Epithelial cell of proximal tubule (primary cell): Measurements from ENCODE around the gene SMPD4. TPM values are rescaled to one million over a fixed set of nuclear protein-coding genes. Genes with fewer than 3 reads are reported as not detected.
"Not testable (repeated sequence)": the region's sequence is repeated elsewhere in the genome, so short reads cannot be mapped to it uniquely, and the experiment has no call there.

Experiments used
- DNase-seq: peaks from one replicate; pipeline ENCODE4 v3.0.0-alpha.2; 2011; ENCODE audit warnings: low read depth
- H3K4me3 ChIP-seq: 2 replicates; pipeline ENCODE4 v1.5.1; 2011; ENCODE audit warnings: low read depth, mild to moderate bottlenecking, low read length
- CTCF ChIP-seq: conservative IDR thresholded peaks from 2 replicates; pipeline ENCODE4 v1.5.1; 2012; ENCODE audit warnings: low read depth, mild to moderate bottlenecking, low read length
- total RNA-seq: library from RNA; depleted of rRNA; stranded (reverse); fragments of >200 nt; gene quantifications from 2 replicates; pipeline ENCODE4 v1.2.3, GENCODE V29; 2015

SMPD4 gene
- total RNA-seq, 1 donor from 2014 or later = 62.2 TPM

- no peak for DNase-seq
- no peak for TF ChIP-seq CTCF
- H3K4me3 ChIP-seq = no peak overlapping the region
Measured at GRCh38 chr2:130156624-130157004, 24.8 kb downstream of the SMPD4 start.

GRCh38 chr2:130155956-130156623, 25.3 kb downstream of the SMPD4 start:
- DNase-seq = peak; percentile 1
- H3K4me3 ChIP-seq = not testable (repeated sequence)
- TF ChIP-seq CTCF = peak; percentile 59

GRCh38 chr2:130154773-130155765, 26.3 kb downstream of the SMPD4 start:
- H3K4me3 ChIP-seq = no peak overlapping the region
- TF ChIP-seq CTCF = no peak
- DNase-seq = no peak

- DNase-seq, H3K4me3 ChIP-seq: not testable (repeated sequence)
Measured at GRCh38 chr2:130154423-130154770, 27.0 kb downstream of the SMPD4 start.

- not testable (repeated sequence) for H3K4me3 ChIP-seq, DNase-seq
Measured at GRCh38 chr2:130153721-130154422, 27.5 kb downstream of the SMPD4 start.

GRCh38 chr2:130152816-130153595, 28.4 kb downstream of the SMPD4 start:
- H3K4me3 ChIP-seq = no peak overlapping the region
- TF ChIP-seq CTCF = no peak
- DNase-seq = no peak

- H3K4me3 ChIP-seq, DNase-seq: not testable (repeated sequence)
Measured at GRCh38 chr2:130152136-130152815, 29.1 kb downstream of the SMPD4 start.

- H3K4me3 ChIP-seq, DNase-seq: not testable (repeated sequence)
Measured at GRCh38 chr2:130151145-130151512, 30.3 kb downstream of the SMPD4 start.
